Measurements from ENCODE around the gene CD300H. TPM values are rescaled to one million over a fixed set of nuclear protein-coding genes. Genes with fewer than 3 reads are reported as not detected.
A peak's percentile ranks its signal among the peaks of the same experiment; 100 is the strongest.

The CD300H gene
- total and polyA plus RNA-seq, 4 experiments from 2014 or later = not detected

DNA sequence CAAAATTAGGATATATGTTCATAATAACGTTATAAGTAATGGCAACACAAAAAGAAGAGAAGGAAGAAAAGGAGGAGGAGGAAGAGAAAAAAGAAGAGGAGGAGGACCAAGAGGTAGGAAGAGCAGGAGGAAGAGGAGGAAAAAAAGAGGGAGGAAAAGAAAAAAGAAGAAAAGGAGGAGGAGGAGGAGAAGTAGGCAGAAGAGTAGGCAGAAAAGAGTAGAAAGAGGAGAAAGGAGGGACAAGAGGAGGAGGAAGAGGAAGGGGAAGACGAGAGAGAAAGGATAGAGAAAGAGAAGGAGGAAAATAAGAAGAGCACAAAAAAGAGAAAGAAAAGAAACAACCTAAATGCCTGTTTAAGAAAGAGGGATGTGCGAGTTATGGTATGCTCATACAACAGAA lies 30.4 kb downstream of the CD300H start:
- no peak overlapping the region for H3K4me3 Mint-ChIP-seq
- no peaks in the 10 kb centered on the region for H3K4me1 ChIP-seq (ENCODE audit: insufficient read depth, low read length)
- CTCF ChIA-PET (ENCODE audit: partially characterized antibody) = interaction anchor here (0.8 kb wide), 1 partner anchor 314 kb away, joined by 3 read pairs; no protein-coding TSS in a partner anchor
- POLR2A ChIA-PET (ENCODE audit: partially characterized antibody) = no interaction called here
- no peak overlapping the region for H3K27ac Mint-ChIP-seq
- no peaks in the 10 kb centered on the region for H3K36me3 Mint-ChIP-seq
- no peak overlapping the region for H3K27ac ChIP-seq (ENCODE audit: low read depth, low read length)
- peaks cover 14% of the 10 kb centered on the region for H3K27me3 ChIP-seq (ENCODE audit: insufficient read depth, low read length)
- peaks cover 7 to 11% of the 10 kb centered on the region in 2 donors for H3K27me3 Mint-ChIP-seq
- H3K4me1 Mint-ChIP-seq = peaks cover 0 to 5% (median 4%) of the 10 kb centered on the region in 4 donors
- H3K9me3 ChIP-seq (ENCODE audit: control insufficient read depth in 1 of 2, low read length in 2 of 2) = no peaks in the 10 kb centered on the region
- no peak overlapping the region for H3K4me3 ChIP-seq (ENCODE audit: low read length in 2 of 2)
- peaks cover 0 to 2% (median 0%) of the 10 kb centered on the region in 8 donors for H3K9me3 Mint-ChIP-seq
- intact Hi-C loops (cut with micrococcal nuclease) = no loop called here
- no peak for DNase-seq
- H3K36me3 ChIP-seq (ENCODE audit: insufficient read depth, low read length) = no peaks in the 10 kb centered on the region

DNA sequence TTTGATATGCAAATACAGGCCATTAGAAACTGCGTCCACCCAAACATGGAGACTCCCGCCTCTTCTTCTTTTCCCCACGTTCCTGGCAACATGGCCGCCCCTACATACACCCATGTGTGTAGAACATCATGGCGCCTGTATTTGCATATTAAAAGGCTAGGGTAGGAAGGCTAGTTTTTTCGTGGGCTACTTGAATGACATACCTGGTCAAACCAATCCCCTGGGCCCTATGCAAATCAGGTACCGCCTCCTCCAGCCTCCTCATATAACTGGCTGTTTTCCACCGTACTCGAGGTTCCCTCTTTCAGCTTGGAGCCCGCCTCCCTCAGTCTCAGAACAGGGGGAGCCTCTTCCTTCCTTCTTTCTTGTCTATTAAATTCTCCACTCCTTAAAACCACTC lies 35.2 kb downstream of the CD300H start:
- CTCF ChIA-PET (ENCODE audit: partially characterized antibody) = interaction anchor here (1.1 to 2.3 kb wide), 4 partner anchors 9 to 164 kb away, joined by 3 to 11 read pairs (median 5); no protein-coding TSS in a partner anchor
- intact Hi-C loops (cut with micrococcal nuclease) = no loop called here
- no peaks in the 10 kb centered on the region for H3K4me1 ChIP-seq (ENCODE audit: insufficient read depth, low read length)
- POLR2A ChIA-PET (ENCODE audit: partially characterized antibody) = no interaction called here
- H3K9me3 ChIP-seq (ENCODE audit: control insufficient read depth in 1 of 2, low read length in 2 of 2) = no peaks in the 10 kb centered on the region
- Mint-ChIP-seq H3K4me1 (peaks cover 0 to 5% (median 4%) of the 10 kb centered on the region in 4 donors), H3K4me3 (peak overlapping the region in 1 of 8 donors; percentile 41), H3K36me3 (no peaks in the 10 kb centered on the region), H3K27ac (no peak overlapping the region), H3K9me3 (peaks cover 0 to 2% (median 0%) of the 10 kb centered on the region in 8 donors), H3K27me3 (peaks cover 18 to 24% of the 10 kb centered on the region in 2 donors)
- H3K27ac ChIP-seq (ENCODE audit: low read depth, low read length) = no peak overlapping the region
- H3K36me3 ChIP-seq (ENCODE audit: insufficient read depth, low read length) = no peaks in the 10 kb centered on the region
- no peak overlapping the region for H3K4me3 ChIP-seq (ENCODE audit: low read length in 2 of 2)
- no peak for DNase-seq
- H3K27me3 ChIP-seq (ENCODE audit: insufficient read depth, low read length) = peaks cover 14% of the 10 kb centered on the region

DNA sequence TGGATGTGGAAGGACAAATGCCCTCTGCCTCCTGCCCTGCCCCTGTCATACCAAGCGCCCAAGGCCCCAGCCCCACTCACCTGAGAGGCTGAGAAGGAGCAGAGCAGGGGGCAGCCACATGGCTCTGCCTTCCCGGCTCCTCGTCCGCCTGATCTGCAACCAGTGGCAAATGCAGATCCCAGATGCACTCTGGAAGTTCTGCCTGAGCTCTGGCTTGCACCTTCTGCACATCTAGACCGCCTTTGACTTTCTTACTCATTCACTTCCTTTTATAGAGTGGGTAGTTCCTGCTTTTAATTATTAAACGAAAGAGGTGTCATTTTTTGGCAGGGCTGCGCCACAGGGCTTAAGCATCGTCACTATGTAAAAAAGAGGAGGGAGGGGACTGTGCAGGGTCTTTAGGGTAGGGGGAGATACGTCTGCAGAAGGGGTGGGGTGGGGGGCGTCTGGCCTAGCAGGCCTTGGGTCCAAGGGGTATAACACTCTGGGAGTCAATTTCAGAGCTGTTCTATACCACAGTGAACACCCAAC lies 36.0 kb downstream of the CD300H start, which contains the start of gene CD300LB:
TSS of gene CD300LB (minus strand) at position 245 of the 531 bp plus-strand sequence. CDS start at position 120, 125 bp downstream.
- ChIA-PET POLR2A (ENCODE audit: partially characterized antibody) (no interaction called here), CTCF (ENCODE audit: partially characterized antibody) (interaction anchor here (1.2 to 2.2 kb wide), 2 partner anchors 8 to 152 kb away, joined by 3 to 7 read pairs; no protein-coding TSS in a partner anchor)
- Histone ChIP-seq H3K36me3 (ENCODE audit: insufficient read depth, low read length) (no peaks in the 10 kb centered on the region), H3K27ac (ENCODE audit: low read depth, low read length) (no peak within 1 kb of the TSS), H3K27me3 (ENCODE audit: insufficient read depth, low read length) (peaks cover 14% of the 10 kb centered on the region), H3K4me3 (ENCODE audit: low read length in 2 of 2) (no peak within 1 kb of the TSS), H3K9me3 (ENCODE audit: control insufficient read depth in 1 of 2, low read length in 2 of 2) (no peaks in the 10 kb centered on the region), H3K4me1 (ENCODE audit: insufficient read depth, low read length) (no peaks in the 10 kb centered on the region)
- Mint-ChIP-seq H3K27ac (no peak within 1 kb of the TSS), H3K9me3 (peaks cover 0 to 2% (median 0%) of the 10 kb centered on the region in 8 donors), H3K4me1 (peaks cover 0 to 5% (median 4%) of the 10 kb centered on the region in 4 donors), H3K4me3 (peak within 1 kb of the TSS in 1 of 8 donors; percentile 41), H3K36me3 (no peaks in the 10 kb centered on the region), H3K27me3 (peaks cover 17 to 24% of the 10 kb centered on the region in 2 donors)
- intact Hi-C loops (cut with micrococcal nuclease) = no loop called here
- DNase-seq = no peak

- Mint-ChIP-seq H3K9me3 (peaks cover 0 to 2% (median 0%) of the 10 kb centered on the region in 8 donors), H3K4me1 (peaks cover 0 to 5% (median 4%) of the 10 kb centered on the region in 4 donors), H3K27me3 (peaks cover 18 to 28% of the 10 kb centered on the region in 2 donors), H3K36me3 (no peaks in the 10 kb centered on the region), H3K4me3 (no peak overlapping the region), H3K27ac (no peak overlapping the region)
- DNase-seq = no peak
- no peak overlapping the region for H3K4me3 ChIP-seq (ENCODE audit: low read length in 2 of 2)
- ChIA-PET POLR2A (ENCODE audit: partially characterized antibody) (no interaction called here), CTCF (ENCODE audit: partially characterized antibody) (interaction anchor here (1.2 kb wide), 1 partner anchor 151 kb away, joined by 3 read pairs; no protein-coding TSS in a partner anchor)
- H3K27ac ChIP-seq (ENCODE audit: low read depth, low read length) = no peak overlapping the region
- intact Hi-C loops (cut with micrococcal nuclease) = no loop called here
- H3K36me3 ChIP-seq (ENCODE audit: insufficient read depth, low read length) = no peaks in the 10 kb centered on the region
- no peaks in the 10 kb centered on the region for H3K4me1 ChIP-seq (ENCODE audit: insufficient read depth, low read length)
- H3K27me3 ChIP-seq (ENCODE audit: insufficient read depth, low read length) = peaks cover 14% of the 10 kb centered on the region
- H3K9me3 ChIP-seq (ENCODE audit: control insufficient read depth in 1 of 2, low read length in 2 of 2) = no peaks in the 10 kb centered on the region
Observed at GRCh38 chr17:74530831-74531150, 36.5 kb downstream of the CD300H start.

- intact Hi-C loops (cut with micrococcal nuclease) = no loop called here
- no peak overlapping the region for H3K27ac Mint-ChIP-seq
- Histone ChIP-seq H3K4me3 (ENCODE audit: low read length in 2 of 2) (no peak overlapping the region), H3K36me3 (ENCODE audit: insufficient read depth, low read length) (no peaks in the 10 kb centered on the region), H3K27me3 (ENCODE audit: insufficient read depth, low read length) (peaks cover 12% of the 10 kb centered on the region), H3K27ac (ENCODE audit: low read depth, low read length) (no peak overlapping the region), H3K4me1 (ENCODE audit: insufficient read depth, low read length) (no peaks in the 10 kb centered on the region), H3K9me3 (ENCODE audit: control insufficient read depth in 1 of 2, low read length in 2 of 2) (no peaks in the 10 kb centered on the region)
- no peak for DNase-seq
- H3K36me3 Mint-ChIP-seq = no peaks in the 10 kb centered on the region
- H3K4me1 Mint-ChIP-seq = peaks cover 0 to 5% (median 4%) of the 10 kb centered on the region in 4 donors
- POLR2A ChIA-PET (ENCODE audit: partially characterized antibody) = interaction anchor here (0.6 kb wide), 1 partner anchor 83 kb away, joined by 3 read pairs; no protein-coding TSS in a partner anchor
- peaks cover 0 to 2% (median 0%) of the 10 kb centered on the region in 8 donors for H3K9me3 Mint-ChIP-seq
- H3K27me3 Mint-ChIP-seq = peaks cover 21 to 33% of the 10 kb centered on the region in 2 donors
- CTCF ChIA-PET (ENCODE audit: partially characterized antibody) = no interaction called here
- no peak overlapping the region for H3K4me3 Mint-ChIP-seq
Observed at GRCh38 chr17:74529243-74529642, 38.1 kb downstream of the CD300H start.

GRCh38 chr17:74528491-74529199 lies 38.7 kb downstream of the CD300H start:
- no peak overlapping the region for H3K4me3 Mint-ChIP-seq
- H3K4me1 Mint-ChIP-seq = peaks cover 0 to 5% (median 4%) of the 10 kb centered on the region in 4 donors
- no peaks in the 10 kb centered on the region for H3K36me3 ChIP-seq (ENCODE audit: insufficient read depth, low read length)
- no peak overlapping the region for H3K27ac ChIP-seq (ENCODE audit: low read depth, low read length)
- peaks cover 0 to 2% (median 0%) of the 10 kb centered on the region in 8 donors for H3K9me3 Mint-ChIP-seq
- no peaks in the 10 kb centered on the region for H3K36me3 Mint-ChIP-seq
- POLR2A ChIA-PET (ENCODE audit: partially characterized antibody) = interaction anchor here (0.6 kb wide), 1 partner anchor 84 kb away, joined by 3 read pairs; no protein-coding TSS in a partner anchor
- no peaks in the 10 kb centered on the region for H3K9me3 ChIP-seq (ENCODE audit: control insufficient read depth in 1 of 2, low read length in 2 of 2)
- H3K27ac Mint-ChIP-seq = no peak overlapping the region
- intact Hi-C loops (cut with micrococcal nuclease) = no loop called here
- no peaks in the 10 kb centered on the region for H3K4me1 ChIP-seq (ENCODE audit: insufficient read depth, low read length)
- peaks cover 25 to 37% of the 10 kb centered on the region in 2 donors for H3K27me3 Mint-ChIP-seq
- H3K27me3 ChIP-seq (ENCODE audit: insufficient read depth, low read length) = peaks cover 9% of the 10 kb centered on the region
- no peak overlapping the region for H3K4me3 ChIP-seq (ENCODE audit: low read length in 2 of 2)
- CTCF ChIA-PET (ENCODE audit: partially characterized antibody) = no interaction called here
- DNase-seq = no peak

DNA sequence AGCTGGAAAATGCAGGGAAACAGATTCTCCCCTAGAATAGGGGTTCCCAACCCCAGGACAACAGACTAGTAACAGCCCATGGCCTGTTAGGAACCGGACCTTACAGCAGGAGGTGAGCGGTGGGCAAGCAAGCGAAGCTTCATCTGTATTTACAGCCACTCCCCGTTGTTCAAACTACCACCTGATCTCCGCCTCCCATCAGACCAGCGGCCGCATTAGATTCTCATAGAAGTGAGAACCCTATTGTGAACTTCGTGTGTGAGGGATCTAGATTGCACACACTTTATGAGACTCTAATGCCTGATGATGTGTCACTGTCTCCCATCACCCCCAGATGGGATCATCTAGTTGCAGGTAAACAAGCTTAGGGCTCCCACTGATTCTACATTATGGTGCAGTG lies 39.6 kb downstream of the CD300H start:
- Mint-ChIP-seq H3K36me3 (no peaks in the 10 kb centered on the region), H3K4me1 (peaks cover 0 to 2% (median under 1%) of the 10 kb centered on the region in 4 donors), H3K27ac (no peak overlapping the region), H3K9me3 (peaks cover 0 to 5% (median 0%) of the 10 kb centered on the region in 8 donors), H3K4me3 (no peak overlapping the region), H3K27me3 (peaks cover 29 to 41% of the 10 kb centered on the region in 2 donors)
- ChIA-PET CTCF (ENCODE audit: partially characterized antibody) (interaction anchor here (1.4 kb wide), 1 partner anchor 159 kb away, joined by 5 read pairs; no protein-coding TSS in a partner anchor), POLR2A (ENCODE audit: partially characterized antibody) (no interaction called here)
- H3K36me3 ChIP-seq (ENCODE audit: insufficient read depth, low read length) = no peaks in the 10 kb centered on the region
- no peak overlapping the region for H3K27ac ChIP-seq (ENCODE audit: low read depth, low read length)
- no peak for DNase-seq
- no peaks in the 10 kb centered on the region for H3K4me1 ChIP-seq (ENCODE audit: insufficient read depth, low read length)
- no peak overlapping the region for H3K4me3 ChIP-seq (ENCODE audit: low read length in 2 of 2)
- peaks cover 5% of the 10 kb centered on the region for H3K27me3 ChIP-seq (ENCODE audit: insufficient read depth, low read length)
- H3K9me3 ChIP-seq (ENCODE audit: control insufficient read depth in 1 of 2, low read length in 2 of 2) = no peaks in the 10 kb centered on the region
- intact Hi-C loops (cut with micrococcal nuclease) = no loop called here

All from CD4-positive, alpha-beta memory T cell (primary cell).